Middle frontal gyrus (tissue), 1 donor: ENCODE results near the gene CORO2A.
A peak's percentile ranks its signal among the peaks of the same experiment; 100 is the strongest.
"Not testable (repeated sequence)": the region's sequence is repeated elsewhere in the genome, so short reads cannot be mapped to it uniquely, and the experiment has no call there.

Experiments used
- DNase-seq: peaks from one replicate; pipeline ENCODE4 v3.0.0-alpha.2; 2015; ENCODE audit warnings: low spot score; ENCODE audit errors: extremely low spot score

Gene CORO2A

DNA sequence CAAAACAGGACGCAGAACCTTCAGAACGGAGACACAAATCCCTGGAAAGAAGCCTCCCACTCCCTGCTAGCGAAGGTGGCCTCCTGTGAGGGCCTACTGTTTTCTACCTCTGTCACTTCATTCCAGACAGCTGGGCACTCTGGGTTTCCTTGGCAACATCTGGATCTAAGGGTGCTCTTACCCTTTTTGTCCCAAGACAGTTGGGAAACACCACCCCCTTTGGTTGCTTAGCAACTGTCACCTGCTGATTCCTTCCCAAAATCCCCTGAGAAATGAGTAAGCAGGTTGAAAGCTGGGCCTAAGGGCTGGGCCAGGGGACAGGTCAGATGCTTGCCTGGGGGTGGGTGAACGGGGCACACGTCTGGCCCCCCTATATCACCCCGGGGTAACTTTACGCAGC, 106.5 kb downstream of the CORO2A start:
- no peak for DNase-seq

DNA sequence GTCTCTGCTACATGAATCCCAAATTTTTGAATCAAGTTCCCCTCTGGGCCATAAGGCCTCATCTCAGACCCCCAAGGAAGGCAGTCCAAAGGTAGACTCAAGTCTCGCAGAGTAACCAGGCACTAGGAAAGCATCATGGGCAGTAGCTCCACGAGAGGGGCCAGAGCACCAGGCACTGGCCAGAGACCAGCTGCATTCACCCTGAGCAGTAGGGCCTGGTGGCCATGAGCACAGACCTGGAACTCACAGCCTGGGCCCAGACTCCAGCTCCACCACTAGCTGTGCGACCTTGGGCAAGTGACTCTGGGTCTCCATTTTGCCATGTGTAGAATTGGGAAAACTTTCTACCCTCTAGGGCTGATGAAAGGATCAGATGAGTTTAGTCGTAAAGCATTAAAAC, 107.4 kb downstream of the CORO2A start:
- DNase-seq: no peak

DNA sequence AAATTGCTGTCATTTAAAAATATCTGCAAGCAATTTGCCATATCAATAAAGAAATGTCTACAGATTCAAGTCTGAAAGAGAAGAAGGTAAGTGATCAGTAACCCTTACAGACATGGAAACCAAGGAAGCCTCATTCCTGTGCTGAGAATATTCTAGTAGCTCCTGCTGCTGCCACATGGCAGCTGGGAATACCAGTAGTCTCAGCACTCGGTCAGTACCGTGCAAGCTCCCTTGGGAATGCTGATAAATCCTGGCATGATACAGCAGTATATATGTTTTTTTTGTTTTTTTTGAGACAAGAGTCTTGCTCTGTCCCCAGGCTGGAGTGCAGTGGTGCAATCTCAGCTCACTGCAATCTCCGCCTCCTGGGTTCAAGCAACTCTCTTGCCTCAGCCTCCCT, 108.0 kb downstream of the CORO2A start:
- no peak for DNase-seq

DNA sequence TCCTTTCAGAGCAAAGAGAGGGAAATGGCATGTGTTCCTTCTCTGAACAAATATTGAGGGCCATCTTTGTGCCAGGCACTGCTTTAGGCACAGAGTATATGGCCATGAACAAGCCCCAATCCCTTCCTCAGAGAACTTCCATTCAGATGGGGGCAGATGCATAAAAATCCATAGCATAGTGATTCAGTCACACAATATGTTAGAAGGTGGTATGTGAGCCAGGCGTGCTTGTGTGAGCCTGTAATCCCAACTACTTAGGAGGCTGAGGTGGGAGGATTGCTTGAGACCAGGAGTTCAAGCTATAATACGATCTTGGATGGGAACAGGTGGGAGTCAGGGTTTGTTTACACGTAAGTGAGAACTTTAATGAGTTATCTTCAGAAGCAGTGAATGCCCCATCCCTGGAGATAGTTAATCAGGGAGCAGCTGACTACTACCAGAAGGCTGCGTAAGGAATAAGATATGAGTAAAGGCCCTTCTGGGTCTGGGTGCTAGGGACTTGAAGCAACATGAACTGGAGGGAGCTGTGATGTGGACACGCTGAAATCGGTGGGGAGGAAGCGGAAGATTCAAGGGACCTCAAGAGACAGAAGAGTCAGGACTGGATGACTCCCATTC, 108.8 kb downstream of the CORO2A start:
- DNase-seq: no peak

DNA sequence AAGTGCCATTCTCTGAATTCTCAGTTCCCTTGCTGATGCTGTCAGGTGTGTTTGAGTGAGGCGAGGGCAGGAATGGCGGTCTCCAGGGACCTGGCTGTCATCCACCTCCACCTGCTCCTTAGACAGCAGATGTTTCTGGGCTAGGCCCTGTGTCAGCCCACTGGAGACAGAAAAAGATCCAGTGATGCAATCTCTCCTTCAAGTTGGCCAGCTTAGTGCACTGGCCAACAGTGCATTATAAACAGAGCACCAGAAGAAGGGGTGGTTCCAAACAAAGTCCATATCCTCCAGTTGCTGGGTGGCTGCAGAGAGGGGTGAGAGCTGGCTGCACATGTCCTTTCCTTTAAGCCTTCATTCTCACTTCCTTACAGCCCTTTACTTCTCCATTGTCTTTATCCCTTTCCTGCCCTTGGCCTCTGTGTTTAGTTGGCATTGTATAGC, 109.4 kb downstream of the CORO2A start:
- DNase-seq: no peak

DNA sequence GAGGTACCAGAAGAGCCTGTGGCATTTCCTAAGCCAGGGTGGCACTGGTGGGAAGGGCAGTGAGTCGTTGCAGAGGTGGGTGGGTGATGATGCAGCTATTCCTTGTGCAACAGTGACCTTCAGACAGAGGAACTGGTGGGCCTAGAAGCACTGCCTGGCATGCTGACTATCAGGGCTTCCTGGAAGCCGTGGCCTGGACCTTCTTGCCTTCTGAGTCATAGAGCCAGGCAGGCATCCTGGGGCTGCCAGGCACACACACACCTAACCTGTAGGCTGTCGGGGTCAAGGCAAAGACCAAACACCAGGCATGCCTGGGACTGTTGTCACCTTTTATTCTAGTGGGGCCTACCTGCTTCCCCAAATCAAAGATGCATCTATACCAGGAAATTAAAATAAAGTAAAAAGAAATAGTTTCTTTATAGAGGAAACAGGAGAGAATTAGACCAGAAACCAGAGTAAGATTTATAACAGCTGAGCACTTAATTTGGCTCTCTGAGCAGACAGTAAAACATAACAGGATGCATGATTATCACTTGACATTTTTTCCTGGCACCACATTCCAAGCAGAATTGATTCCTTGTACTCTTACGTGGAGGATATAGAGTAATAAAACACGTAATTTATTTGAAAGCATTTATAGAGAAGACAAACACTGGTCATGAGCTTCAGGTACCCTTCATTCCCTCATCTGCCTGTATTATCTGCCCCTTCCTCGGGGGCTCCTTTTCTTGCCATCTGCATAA, 110.8 kb downstream of the CORO2A start:
- DNase-seq: no peak

DNA sequence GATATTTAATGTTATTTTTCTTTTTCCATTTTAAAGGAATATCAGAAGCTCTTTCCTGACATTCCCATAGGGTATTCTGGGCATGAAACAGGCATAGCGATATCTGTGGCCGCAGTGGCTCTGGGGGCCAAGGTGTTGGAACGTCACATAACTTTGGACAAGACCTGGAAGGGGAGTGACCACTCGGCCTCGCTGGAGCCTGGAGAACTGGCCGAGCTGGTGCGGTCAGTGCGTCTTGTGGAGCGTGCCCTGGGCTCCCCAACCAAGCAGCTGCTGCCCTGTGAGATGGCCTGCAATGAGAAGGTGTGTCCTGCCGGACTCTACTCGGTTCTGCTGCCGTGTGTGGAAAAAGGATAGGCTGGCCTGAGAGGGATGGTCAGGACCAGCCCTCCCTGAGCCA, 111.7 kb downstream of the CORO2A start:
- DNase-seq: no peak

DNA sequence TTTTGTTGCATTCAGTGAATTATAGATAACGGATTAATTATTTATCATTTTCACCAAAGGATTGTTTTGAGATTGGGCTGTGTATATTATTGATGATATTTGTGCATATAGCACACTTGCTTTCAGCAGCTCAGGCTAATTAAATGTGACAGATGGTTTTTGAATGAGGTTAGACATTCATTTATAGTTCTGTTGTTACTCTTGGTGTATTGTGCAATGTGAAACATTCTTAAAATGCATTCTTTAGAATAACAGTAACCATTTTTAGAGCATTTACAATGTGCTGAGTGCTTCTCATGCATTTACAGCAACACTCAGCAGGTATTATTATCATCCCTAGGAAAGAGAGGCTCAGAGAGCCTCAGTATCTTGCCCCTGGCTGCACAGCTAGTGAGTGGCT, 112.1 kb downstream of the CORO2A start:
- DNase-seq: no peak

DNA sequence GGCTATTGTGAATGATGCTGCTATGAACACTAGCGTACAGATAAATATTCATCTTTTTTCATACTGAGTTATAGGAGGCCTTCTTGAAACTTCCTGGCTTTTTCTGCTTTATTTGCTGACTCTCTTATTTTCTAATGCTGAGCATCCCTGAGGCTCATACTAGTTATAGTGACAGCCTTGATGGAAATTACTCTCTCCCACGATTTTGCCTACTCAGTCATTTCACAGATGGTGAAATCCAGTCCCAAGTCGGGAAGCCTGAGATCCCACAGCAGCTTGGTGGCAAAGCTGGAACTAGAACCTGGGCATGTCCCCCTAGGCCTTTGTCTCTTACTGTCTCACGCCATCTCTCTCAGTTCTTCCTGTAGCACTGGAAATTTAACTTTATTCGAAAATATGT, 113.5 kb downstream of the CORO2A start:
- no peak for DNase-seq

DNA sequence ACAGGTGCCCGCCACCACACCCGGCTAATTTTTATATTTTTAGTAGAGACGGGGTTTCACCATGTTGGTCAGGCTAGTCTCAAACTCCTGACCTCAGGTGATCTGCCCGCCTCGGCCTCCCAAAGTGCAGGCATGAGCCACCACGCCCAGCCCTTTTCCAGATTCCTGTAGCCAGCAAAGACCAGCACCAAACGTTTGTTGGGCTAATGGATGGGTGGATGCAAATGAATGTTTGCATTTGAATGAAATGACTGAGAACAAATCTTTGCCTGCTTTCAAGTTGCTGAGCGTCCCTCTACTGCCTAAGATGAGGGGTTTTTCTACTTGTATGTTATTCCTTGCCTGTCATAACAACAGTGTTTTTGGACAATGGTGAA, 115.9 kb downstream of the CORO2A start:
- DNase-seq: not testable (repeated sequence)

DNA sequence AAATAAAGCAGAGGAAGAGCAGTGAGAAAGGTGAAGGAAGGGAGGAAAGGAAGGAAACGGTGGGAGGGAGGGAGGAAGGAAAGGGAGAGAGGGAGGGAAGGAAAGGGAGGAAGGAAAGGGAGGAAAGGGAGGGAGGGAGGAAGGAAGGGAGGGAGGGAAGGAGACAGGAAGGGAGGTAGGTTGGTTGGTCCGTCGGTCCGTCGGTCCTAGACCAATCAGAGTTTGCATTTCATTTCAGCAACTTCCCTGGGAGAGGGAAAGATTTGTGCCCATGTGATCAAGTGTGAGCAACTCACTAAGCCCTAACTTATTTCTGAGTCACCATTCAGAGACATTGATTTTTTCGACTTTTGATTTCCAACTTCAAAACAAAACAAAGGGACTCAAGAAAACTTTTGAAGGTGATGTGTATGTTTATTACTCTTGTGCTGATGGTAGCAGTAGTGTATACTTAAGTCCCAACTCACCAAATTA, 117.1 kb downstream of the CORO2A start:
- DNase-seq: no peak

DNA sequence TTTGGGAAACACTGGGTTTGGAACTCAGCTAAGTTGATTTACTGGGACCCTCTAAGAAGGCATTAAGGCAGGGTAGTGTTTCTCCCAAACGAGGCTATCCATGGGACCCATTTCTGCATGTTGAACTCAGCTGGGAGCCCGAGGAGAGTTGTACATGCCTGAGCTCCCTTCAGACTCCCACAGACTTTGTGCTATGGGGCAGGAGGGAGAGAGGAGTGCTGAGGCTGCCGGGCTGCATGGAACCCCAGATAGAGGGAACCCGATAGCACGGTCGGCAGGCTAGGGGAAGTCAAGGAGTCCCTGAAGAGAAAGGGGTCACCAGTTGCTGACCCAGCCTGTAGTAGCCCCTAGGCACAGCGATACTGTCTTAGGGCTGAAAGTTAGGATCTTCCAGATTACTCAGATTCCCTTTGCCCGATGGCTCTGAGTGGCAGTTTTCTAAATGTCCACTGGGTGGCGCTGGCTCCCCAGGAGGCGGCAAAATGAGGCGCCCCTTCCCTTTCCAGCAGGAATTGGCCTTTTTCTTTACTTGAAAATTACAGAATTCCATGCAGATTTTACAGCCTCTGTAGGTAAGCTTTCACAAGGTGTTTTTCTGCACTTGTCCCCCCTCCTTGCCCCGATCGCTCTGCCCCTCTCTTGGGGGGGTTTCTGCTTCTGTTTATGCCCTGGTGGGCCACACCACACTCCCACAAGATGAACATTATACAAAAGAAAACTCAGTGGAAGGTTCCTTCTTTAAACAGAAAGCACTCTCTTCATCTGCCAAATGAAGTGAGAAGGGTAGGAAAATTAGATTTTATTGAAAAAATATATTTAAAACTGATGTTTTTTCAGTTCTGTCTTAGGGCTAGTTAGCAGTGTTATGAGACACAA, 118.1 kb downstream of the CORO2A start:
- DNase-seq: peak; percentile 46

DNA sequence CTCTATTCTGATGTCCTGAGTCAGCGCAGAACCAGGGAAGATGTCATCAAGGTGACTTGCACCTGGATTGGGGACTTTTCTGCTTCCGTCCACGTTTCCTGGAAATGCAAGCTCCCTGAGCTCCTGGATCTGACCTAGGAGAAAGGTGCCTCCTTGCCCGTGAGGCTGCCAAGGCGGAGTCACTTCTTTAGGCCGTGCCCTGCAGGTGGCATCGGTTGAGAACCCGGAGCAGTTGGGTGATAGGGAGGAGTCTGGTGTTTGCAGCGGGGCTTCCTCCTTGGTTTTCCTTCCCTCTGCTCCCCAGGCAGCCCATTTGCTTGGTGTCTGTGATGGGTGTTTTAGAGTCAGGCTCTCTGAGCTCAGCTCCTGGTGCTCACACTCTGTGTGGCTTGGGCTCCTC, 120.7 kb downstream of the CORO2A start:
- no peak for DNase-seq
